DMS79 treated with DMSO at 0.1 percent for 48 hours (cell line): ENCODE data around the gene SLC12A6.
"Not testable (repeated sequence)": the region's sequence is repeated elsewhere in the genome, so short reads cannot be mapped to it uniquely, and the experiment has no call there.

Source experiments
- DNase-seq: peaks from one replicate; lab custom pipeline; 2025; lab: John Stamatoyannopoulos, UW

Gene SLC12A6

GRCh38 chr15:34337557-34338306 lies at the start of gene SLC12A6:
SLC12A6 (minus strand) TSS chr15:34337781; CDS start chr15:34336680, 1,101 bp downstream.
- peak; percentile 40 for DNase-seq

GRCh38 chr15:34381829-34382521 lies 44.4 kb upstream of the SLC12A6 start:
- not testable (repeated sequence) for DNase-seq

DNA sequence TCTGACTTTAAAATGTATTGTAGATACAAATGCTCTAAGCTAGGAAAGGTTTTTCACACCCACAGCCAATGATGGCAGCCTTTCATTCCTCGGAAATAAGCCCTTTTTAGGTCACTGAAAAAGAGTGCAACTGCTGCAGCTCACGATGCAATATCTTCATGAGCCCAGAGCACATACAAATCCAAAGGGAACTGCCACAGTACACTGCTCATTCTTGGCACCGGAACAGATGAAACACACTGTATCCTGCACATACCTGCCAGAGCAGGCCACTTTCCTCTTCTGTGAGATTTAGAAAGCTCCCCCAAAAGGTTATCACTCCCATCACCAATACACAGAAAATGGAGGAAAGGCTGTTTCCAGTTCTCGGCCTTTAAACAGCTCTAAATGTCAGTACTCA lies 42.9 kb upstream of the SLC12A6 start:
- not testable (repeated sequence) for DNase-seq

GRCh38 chr15:34376856-34377255 lies 39.3 kb upstream of the SLC12A6 start:
- DNase-seq: no peak

DNA sequence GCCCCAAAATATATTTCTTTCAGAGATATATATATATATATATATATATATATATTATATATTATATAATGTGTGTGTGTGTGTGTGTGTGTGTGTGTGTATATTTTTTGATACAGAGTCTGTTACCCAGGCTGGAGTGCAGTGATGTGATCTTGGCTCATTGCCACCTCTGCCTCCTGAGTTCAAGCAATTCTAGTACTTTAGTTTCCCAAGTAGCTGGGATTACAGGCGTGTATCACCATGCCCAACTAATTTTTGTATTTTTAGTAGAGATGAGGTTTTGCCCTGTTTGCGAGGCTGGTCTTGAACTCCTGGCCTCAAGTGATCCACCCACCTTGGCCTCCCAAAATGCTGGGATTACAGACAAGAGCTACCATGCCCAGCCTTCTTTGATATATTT lies 38.0 kb upstream of the SLC12A6 start:
- not testable (repeated sequence) for DNase-seq

GRCh38 chr15:34374816-34375215 lies 37.2 kb upstream of the SLC12A6 start:
- DNase-seq: no peak

DNA sequence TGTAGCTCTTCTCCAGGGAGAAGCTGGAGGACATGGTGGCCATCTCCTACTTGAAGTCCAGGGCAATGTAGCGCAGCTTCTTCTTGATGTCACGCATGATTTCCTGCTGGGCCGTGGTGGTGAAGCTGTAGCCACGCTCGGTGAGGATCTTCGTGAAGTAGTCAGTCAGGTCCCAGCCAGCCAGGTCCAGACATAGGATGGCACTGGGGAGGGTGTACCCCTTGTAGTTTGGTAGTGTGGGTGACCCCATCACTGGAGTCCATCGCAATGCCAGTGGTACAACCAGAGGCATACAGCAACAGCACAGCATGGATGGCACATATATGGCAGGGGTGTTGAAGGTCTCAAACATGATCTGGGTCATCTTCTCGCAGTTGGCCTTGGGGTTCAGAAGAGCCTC lies 36.4 kb upstream of the SLC12A6 start:
- DNase-seq: no peak

- no peak for DNase-seq
These were observed 33.1 kb upstream of the SLC12A6 start for GRCh38 chr15:34370643-34371042.

GRCh38 chr15:34370129-34370528 lies 32.5 kb upstream of the SLC12A6 start:
- no peak for DNase-seq

DNA sequence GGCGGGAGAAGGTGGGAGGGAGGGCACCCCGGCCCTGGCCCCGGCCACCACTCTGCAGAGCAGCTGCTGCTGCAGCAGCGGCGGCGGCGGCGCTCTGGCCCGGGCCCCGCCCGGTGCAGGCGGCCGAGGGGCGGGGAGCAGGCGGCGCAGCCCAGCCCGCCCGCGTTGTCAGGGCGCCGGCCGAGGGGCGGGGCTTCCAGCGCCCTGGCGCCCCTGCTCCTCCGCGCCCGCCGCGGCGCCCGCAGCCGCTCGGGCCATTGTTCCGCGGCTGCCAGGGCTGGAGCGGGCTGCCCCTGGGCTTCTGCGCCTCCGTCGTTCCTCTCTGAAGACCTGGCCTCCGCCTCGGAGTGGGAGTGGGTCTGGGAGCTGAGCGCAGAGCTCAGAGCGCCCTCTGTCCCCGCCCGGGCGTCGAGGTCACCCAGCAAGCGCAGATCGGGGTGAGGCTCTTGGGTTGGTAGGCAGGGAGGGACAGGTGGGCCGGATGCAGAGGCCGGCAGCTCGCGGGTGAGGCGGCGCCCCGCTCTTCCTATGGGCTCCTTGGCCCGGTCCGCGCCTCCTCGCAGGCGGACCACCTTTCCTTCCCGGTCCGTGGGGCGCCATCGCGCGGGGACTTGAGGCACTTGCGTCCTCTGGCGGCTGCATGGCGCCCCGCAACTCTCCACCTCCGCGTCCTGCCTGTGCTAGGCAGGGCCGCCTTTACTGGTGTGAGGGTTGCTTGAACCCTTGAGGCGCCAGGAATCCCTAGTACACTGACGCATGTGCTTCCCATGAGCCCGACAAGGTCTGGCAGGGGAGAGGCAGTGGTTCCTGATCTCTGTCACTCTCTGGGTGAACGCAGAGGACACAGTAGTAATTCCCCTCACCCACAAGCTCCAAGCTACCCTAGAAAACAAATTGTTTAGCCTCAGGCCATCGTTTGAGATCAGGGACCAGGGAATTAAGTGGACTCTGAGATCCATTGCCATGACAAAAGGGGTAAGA lies 29.8 kb upstream of the SLC12A6 start, which contains the start of gene LPCAT4:
Gene LPCAT4 (minus strand): TSS at position 96 of the 981 bp plus-strand sequence. CDS start 96 bp downstream, outside the sequence.
- DNase-seq: peak; percentile 31

GRCh38 chr15:34366271-34367065 lies 28.9 kb upstream of the SLC12A6 start:
- peak; percentile 19 for DNase-seq

- no peak for DNase-seq
These were observed 28.3 kb upstream of the SLC12A6 start for GRCh38 chr15:34365836-34366235.

- DNase-seq: no peak
These were observed 27.7 kb upstream of the SLC12A6 start for GRCh38 chr15:34365091-34365825.

- no peak for DNase-seq
These were observed 26.5 kb upstream of the SLC12A6 start for GRCh38 chr15:34364041-34364440.

DNA sequence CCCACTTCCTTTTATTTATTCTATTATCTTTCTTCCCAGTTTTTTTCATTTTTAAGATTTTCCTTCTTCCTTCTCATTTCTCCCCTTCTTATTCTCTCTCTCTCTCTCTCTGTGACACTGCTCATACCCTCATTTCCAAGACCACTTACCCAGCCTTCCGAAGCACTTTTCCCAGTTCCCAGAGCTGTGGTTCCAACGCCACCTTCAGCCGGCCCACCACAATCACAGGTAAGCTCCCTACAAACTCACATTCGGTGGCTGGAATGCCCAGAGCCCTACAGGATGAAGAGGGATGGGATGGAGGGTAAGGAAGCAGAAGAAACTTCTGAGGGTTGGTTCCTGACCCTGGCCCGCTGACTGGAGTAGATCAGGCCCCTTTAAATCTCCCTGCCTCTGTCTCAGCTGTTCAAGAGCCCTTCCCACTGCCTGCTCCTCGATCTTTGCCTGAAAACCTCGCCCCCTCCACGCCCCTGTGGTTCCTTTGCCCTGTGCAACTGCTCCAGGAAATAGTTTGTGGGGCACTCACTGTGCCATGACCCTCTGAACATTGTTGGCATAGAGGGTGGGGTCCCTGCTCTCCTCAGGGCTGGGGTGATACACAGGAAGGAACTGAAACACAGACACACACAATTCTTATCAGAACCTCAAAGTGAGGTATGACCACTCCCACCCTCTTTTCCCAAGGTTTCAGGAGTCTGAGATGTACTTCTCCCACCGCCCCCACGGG lies 24.6 kb upstream of the SLC12A6 start:
- DNase-seq: no peak

GRCh38 chr15:34361278-34361677 lies 23.7 kb upstream of the SLC12A6 start:
- DNase-seq: no peak

- DNase-seq: no peak
These were observed 22.7 kb upstream of the SLC12A6 start for GRCh38 chr15:34360298-34360697.

DNA sequence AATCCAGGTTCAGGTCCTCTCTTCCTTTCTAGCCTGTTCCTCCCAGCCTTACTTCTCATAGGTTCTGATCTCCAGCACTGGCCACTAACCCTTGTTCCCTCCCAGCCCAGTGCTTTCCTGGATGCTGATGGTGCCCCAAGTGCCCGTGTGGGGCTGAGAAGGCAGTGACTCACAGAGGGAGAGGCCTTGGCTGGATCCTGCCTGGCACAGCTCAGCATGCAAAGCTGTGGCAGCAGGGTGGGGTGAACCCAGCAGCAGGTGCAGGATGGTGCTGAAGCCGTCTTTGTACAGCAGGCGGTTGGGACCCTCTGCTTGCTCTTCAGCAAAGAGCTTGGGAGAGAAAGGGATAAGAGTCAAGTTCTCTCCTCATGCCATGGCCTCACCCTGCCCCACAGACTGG lies 21.8 kb upstream of the SLC12A6 start:
- DNase-seq: no peak

DNA sequence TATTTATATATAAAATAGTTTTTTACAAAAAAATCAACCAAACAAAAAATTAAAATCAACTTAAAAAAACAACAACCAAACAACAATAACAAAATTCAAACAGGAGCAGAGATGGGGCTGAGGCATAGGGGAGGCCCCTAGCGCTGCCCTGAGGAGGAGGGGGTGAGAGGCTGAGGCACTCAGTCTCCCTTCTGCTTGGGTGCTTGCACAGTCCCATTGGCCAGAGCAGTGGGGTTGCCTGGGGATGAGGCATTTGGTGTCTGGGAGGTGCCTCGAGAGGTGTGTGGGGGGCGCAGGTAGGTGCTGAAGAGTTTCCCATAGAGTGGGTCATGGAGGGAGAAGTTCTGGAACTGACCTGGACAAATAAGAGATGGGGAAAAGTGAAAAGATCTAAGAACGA lies 21.4 kb upstream of the SLC12A6 start:
- no peak for DNase-seq

DNA sequence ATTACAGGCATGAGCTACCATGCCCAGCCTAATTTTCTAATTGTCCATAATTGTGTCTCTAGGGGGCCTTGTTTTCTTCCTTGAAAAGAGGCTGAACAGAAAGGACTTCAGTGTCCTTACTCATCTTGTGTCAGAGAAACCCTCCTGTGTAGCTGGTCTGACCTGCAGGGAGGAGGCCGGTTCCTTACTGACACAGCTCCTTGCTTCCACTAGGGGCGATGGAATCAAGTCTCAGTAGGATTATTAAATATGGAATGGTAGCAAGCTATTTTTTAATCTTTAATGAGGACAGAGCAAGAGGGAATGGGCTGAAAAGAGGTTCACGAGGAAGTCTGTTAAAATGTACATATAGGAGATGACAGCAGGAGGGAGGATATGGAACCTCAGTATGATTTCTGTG lies 20.8 kb upstream of the SLC12A6 start:
- DNase-seq: no peak
